Retinal pigment epithelial cell (primary cell): ENCODE results near the gene ADAMTSL3.
A peak's percentile ranks its signal among the peaks of the same experiment; 100 is the strongest.

Experiments
- DNase-seq: peaks from one replicate; pipeline ENCODE4 v3.0.0-alpha.2; 2010; ENCODE audit warnings: low read depth
- H3K4me3 ChIP-seq: 2 replicates; pipeline ENCODE4 v1.5.1; 2011; ENCODE audit warnings: mild to moderate bottlenecking, low read length, control low read depth, moderate library complexity
- CTCF ChIP-seq: conservative IDR thresholded peaks from 2 replicates; pipeline ENCODE4 v1.5.1; 2011; ENCODE audit warnings: low read depth, low read length, control low read depth, inconsistent platforms

Gene ADAMTSL3

DNA sequence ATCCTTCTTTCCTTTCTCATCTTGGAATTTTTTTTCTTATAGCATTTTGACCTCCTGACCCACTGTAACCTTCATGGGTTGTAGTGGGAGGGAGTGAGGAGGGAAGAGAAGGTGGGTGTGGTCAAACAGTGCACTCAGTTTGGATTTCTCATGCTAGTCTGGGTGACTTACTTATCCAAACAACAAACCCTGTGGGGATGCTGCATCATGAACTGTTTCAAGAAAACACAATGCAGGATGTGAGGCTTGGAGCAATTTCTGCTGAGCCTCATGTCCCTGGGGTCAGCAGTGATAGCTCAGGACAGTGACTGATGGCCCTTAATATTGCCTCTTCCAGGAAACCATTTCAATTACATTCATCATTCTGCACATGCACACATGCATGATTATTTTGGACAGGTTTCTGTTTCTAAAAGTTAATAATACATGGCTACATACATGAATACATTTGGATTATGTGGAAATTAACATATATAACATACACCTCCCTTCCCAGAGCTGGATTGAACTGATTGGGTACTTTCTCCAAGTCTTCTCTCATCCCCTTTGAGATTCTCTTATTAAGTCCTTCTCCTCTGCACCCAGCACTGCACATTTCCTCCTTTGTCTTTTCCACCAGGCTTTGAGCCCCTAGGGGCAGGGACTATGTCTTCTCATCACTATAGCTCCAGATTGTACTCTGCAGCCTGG is 61.2 kb downstream of the ADAMTSL3 start:
- no peak for DNase-seq
- no peak overlapping the region for H3K4me3 ChIP-seq
- TF ChIP-seq CTCF: no peak

- DNase-seq: no peak
- no peak overlapping the region for H3K4me3 ChIP-seq
- no peak for TF ChIP-seq CTCF
These were observed 62.7 kb downstream of the ADAMTSL3 start for GRCh38 chr15:83716605-83717004.

- TF ChIP-seq CTCF: no peak
- DNase-seq: no peak
- no peak overlapping the region for H3K4me3 ChIP-seq
These were observed 63.1 kb downstream of the ADAMTSL3 start for GRCh38 chr15:83717010-83717409.

- TF ChIP-seq CTCF: no peak
- DNase-seq: peak; percentile 70
- H3K4me3 ChIP-seq: no peak overlapping the region
These were observed 66.5 kb downstream of the ADAMTSL3 start for GRCh38 chr15:83720468-83720867.

DNA sequence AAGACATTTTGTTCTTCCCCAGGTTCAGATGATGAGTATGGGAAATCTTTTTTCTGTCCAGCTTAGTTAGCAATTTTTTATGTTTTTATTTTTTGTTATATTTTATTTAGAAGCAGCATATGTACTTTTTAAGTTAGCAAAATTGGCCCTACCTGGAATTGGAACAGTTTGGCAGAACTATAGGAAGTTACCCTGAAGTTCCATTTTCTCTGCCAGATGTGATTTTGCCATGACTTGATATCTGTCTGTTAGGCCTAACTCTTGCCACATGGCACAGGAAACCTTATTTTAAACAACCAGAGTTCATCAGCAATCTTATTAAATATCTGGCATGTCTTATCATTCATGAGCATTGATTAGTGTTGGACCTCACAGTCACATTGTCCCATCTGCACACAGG is 67.1 kb downstream of the ADAMTSL3 start:
- no peak overlapping the region for H3K4me3 ChIP-seq
- no peak for DNase-seq
- TF ChIP-seq CTCF: no peak

DNA sequence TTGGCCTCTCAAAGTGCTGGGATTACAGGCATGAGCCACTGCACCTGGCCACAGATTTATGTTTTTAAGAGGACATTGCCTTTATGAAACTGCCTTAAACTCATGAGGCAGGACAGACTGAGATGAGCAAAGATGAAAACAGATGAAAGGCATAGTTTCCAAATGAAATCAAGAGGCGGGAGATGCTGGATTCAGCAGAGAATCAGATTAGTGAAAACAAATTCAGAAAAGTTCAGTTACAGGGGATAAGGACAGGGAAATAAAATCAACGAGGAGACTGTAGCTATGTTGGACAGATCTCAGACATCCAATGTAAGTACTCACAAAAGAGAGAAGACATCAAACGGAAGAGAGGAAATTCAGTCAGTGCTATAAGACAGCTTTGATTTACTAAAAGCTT is 68.1 kb downstream of the ADAMTSL3 start:
- no peak for TF ChIP-seq CTCF
- no peak overlapping the region for H3K4me3 ChIP-seq
- no peak for DNase-seq

DNA sequence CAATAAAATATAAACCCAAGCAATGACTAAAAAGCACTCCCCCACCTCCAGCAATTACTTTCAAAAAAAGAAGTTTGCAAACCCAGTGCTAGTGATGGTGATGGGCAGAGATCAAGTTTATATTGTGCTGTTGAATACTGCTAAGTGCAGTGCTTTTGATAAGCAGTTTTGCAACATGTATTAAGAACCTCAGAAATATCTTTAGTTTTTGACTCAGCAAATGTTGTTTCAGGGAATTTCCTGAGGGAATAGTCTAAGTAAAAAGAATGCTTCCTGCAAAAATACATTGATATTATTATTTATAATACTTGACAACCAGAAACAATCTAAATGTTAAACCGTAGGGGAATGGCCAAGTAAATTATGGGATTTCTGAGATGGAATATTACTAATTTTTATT is 69.3 kb downstream of the ADAMTSL3 start:
- H3K4me3 ChIP-seq: no peak overlapping the region
- no peak for TF ChIP-seq CTCF
- no peak for DNase-seq
